Islet of Langerhans (tissue), 1 donor: ENCODE data around the gene HTRA2.
"Not testable (repeated sequence)": the region's sequence is repeated elsewhere in the genome, so short reads cannot be mapped to it uniquely, and the experiment has no call there.

ENCODE experiments used
- FAIRE-seq: peaks from one replicate; lab custom pipeline; 2011; peaks lifted over from hg19 to GRCh38; lab: Jason Lieb, UNC

HTRA2 gene

GRCh38 chr2:74529357-74530238, at the start of gene HTRA2, which contains the start of gene AUP1:
Gene HTRA2, plus strand, starts transcription at chr2:74529933. Its CDS starts 74 bp downstream, at chr2:74530007.
Gene AUP1, minus strand, starts transcription at chr2:74529706. Its CDS starts 77 bp downstream, at chr2:74529629.
- no peak for FAIRE-seq

- FAIRE-seq: no peak
Measured at GRCh38 chr2:74481431-74481830, 48.3 kb upstream of the HTRA2 start.

- no peak for FAIRE-seq
Measured at GRCh38 chr2:74481961-74482800, 47.6 kb upstream of the HTRA2 start.

GRCh38 chr2:74482801-74483674, 46.7 kb upstream of the HTRA2 start, which contains the start of the genes CCDC142 and TTC31:
Gene CCDC142, minus strand, starts transcription at chr2:74482998. Its CDS starts 161 bp downstream, at chr2:74482837.
Gene TTC31, plus strand, starts transcription at chr2:74483081. Its CDS starts 15 bp downstream, at chr2:74483096.
- no peak for FAIRE-seq

GRCh38 chr2:74483675-74484164, 46.0 kb upstream of the HTRA2 start:
- FAIRE-seq: not testable (repeated sequence)

- FAIRE-seq: no peak
Measured at GRCh38 chr2:74486141-74486540, 43.6 kb upstream of the HTRA2 start.

- FAIRE-seq: no peak
Measured at GRCh38 chr2:74488643-74489481, 40.9 kb upstream of the HTRA2 start.

- no peak for FAIRE-seq
Measured at GRCh38 chr2:74489906-74490305, 39.8 kb upstream of the HTRA2 start.

GRCh38 chr2:74491648-74492544, 37.8 kb upstream of the HTRA2 start:
- no peak for FAIRE-seq

GRCh38 chr2:74493546-74493945, 36.2 kb upstream of the HTRA2 start:
- FAIRE-seq: no peak

- no peak for FAIRE-seq
Measured at GRCh38 chr2:74495440-74495839, 34.3 kb upstream of the HTRA2 start.

- FAIRE-seq: no peak
Measured at GRCh38 chr2:74496997-74497776, 32.5 kb upstream of the HTRA2 start.

- no peak for FAIRE-seq
Measured at GRCh38 chr2:74497777-74498499, 31.8 kb upstream of the HTRA2 start.

- no peak for FAIRE-seq
Measured at GRCh38 chr2:74498500-74499266, 31.1 kb upstream of the HTRA2 start.

- FAIRE-seq: no peak
Measured at GRCh38 chr2:74499267-74499939, 30.3 kb upstream of the HTRA2 start, which contains the start of gene LBX2. Gene LBX2, minus strand, starts transcription at chr2:74499603. Its CDS starts 66 bp downstream, at chr2:74499537.

- no peak for FAIRE-seq
Measured at GRCh38 chr2:74499940-74500577, 29.7 kb upstream of the HTRA2 start.
